Ovary (tissue), 3 donors: ENCODE results near the gene DELE1.

Experiments used
- POLR2A ChIP-seq: fragments of 450-650 bp; IDR thresholded peaks from one replicate; pipeline ENCODE4 v1.6.1; 2017; ENCODE audit warnings: antibody characterized with exemption, mild to moderate bottlenecking, moderate library complexity
- TF ChIP-seq, protein P1 (sequence below), 3 donors: fragments of 450-650 bp in 2 of 3; fragments of 200-600 bp in 1 of 3; IDR thresholded peaks; one replicate each; pipeline versions ENCODE4 v1.5.1 to v1.8.0; 2016 to 2022; ENCODE audit warnings: antibody characterized with exemption in 3 of 3, mild to moderate bottlenecking in 1 of 3
- donor health status: DM: no; HTN: no; CAD: no.

DNA sequence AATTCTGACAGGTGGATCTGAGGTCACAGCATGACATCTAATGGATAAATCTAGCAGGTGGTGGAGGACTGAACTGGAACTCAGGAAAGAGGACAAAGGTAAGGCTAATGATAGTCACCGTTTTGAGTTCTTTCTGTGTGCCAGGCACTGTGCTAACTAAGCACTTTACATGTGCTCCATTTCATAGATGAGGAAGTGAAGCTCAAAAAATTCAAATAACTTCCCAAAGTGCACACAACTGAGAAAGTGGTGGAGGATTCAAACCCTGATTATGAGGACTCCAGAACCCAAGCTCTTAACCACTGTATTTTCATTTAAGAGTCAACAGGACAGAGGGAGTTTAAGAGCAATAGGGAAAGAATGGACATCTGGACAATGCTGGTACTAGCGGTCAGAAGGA is 7.1 kb upstream of the DELE1 start:
- TF ChIP-seq, protein P1, sequence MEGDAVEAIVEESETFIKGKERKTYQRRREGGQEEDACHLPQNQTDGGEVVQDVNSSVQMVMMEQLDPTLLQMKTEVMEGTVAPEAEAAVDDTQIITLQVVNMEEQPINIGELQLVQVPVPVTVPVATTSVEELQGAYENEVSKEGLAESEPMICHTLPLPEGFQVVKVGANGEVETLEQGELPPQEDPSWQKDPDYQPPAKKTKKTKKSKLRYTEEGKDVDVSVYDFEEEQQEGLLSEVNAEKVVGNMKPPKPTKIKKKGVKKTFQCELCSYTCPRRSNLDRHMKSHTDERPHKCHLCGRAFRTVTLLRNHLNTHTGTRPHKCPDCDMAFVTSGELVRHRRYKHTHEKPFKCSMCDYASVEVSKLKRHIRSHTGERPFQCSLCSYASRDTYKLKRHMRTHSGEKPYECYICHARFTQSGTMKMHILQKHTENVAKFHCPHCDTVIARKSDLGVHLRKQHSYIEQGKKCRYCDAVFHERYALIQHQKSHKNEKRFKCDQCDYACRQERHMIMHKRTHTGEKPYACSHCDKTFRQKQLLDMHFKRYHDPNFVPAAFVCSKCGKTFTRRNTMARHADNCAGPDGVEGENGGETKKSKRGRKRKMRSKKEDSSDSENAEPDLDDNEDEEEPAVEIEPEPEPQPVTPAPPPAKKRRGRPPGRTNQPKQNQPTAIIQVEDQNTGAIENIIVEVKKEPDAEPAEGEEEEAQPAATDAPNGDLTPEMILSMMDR (IDR thresholded peaks at IDR 0.05), result no peak
- TF ChIP-seq POLR2A, result no peak
